Osteoblast (primary cell): ENCODE results near the gene SOBP. TPM values are rescaled to one million over a fixed set of nuclear protein-coding genes. Genes with fewer than 3 reads are reported as not detected.

ENCODE experiments used
- DNase-seq: peaks from one replicate; pipeline ENCODE4 v3.0.0; 2011; ENCODE audit warnings: low spot score, mixed read lengths; ENCODE audit not compliant: insufficient read length; ENCODE audit errors: missing footprints
- H2AFZ ChIP-seq: 2 replicates; pipeline ENCODE4 v1.6.0; 2011; ENCODE audit warnings: mild to moderate bottlenecking, low read length
- H3K27ac ChIP-seq: 2 replicates; pipeline ENCODE4 v1.5.1; 2011; ENCODE audit warnings: mild to moderate bottlenecking, low read depth, low read length, moderate library complexity
- H3K27me3 ChIP-seq: 2 replicates; pipeline ENCODE4 v1.6.0; 2012; ENCODE audit warnings: mild to moderate bottlenecking, control low read depth, inconsistent platforms, low read length, moderate library complexity; ENCODE audit not compliant: insufficient read depth
- H3K36me3 ChIP-seq: 2 replicates; pipeline ENCODE4 v1.5.1; 2011; ENCODE audit warnings: mild to moderate bottlenecking, low read length, control low read depth, moderate library complexity; ENCODE audit not compliant: insufficient read depth
- H3K4me1 ChIP-seq: 2 replicates; pipeline ENCODE4 v1.5.1; 2011; ENCODE audit warnings: mild to moderate bottlenecking, low read length, control low read depth, moderate library complexity; ENCODE audit not compliant: insufficient read depth
- H3K4me2 ChIP-seq: 2 replicates; pipeline ENCODE4 v1.6.0; 2011; ENCODE audit warnings: mild to moderate bottlenecking, low read length; ENCODE audit not compliant: insufficient read depth
- H3K4me3 ChIP-seq: fragments of 200-600 bp; sonication (generic); 3 replicates; pipeline ENCODE4 v1.5.1; 2012; ENCODE audit warnings: mild to moderate bottlenecking, low read length, inconsistent platforms; ENCODE audit not compliant: insufficient read depth
- H3K79me2 ChIP-seq: 2 replicates; pipeline ENCODE4 v1.6.0; 2012; ENCODE audit warnings: mild to moderate bottlenecking, low read length, control low read depth, inconsistent platforms; ENCODE audit not compliant: insufficient read depth
- H3K9me3 ChIP-seq: 2 replicates; pipeline ENCODE4 v1.5.1; 2011; ENCODE audit warnings: low read depth, low read length, control low read depth
- H4K20me1 ChIP-seq: 2 replicates; pipeline ENCODE4 v1.6.0; 2012; ENCODE audit warnings: mild to moderate bottlenecking, low read length, control low read depth; ENCODE audit not compliant: insufficient read depth
- total RNA-seq: library from RNA; depleted of rRNA; stranded (reverse); fragments of >200 nt; gene quantifications from 2 replicates; pipeline ENCODE4 v1.2.3, GENCODE V29; 2012
- TF ChIP-seq, protein P1 (sequence below): IDR thresholded peaks from 2 replicates; pipeline ENCODE4 v1.5.1; 2011; ENCODE audit warnings: mild to moderate bottlenecking, low read depth, low read length, moderate library complexity; ENCODE audit errors: extremely low read depth

Gene SOBP
- total RNA-seq, 1 donor: 3.6 TPM

- H4K20me1 ChIP-seq: no peaks in the 10 kb centered on the region
- no peaks in the 10 kb centered on the region for H3K9me3 ChIP-seq
- no peak overlapping the region for H2AFZ ChIP-seq
- H3K4me2 ChIP-seq: no peak overlapping the region
- no peaks in the 10 kb centered on the region for H3K36me3 ChIP-seq
- H3K79me2 ChIP-seq: no peaks in the 10 kb centered on the region
- no peak overlapping the region for H3K27ac ChIP-seq
- DNase-seq: no peak
- TF ChIP-seq, protein P1, sequence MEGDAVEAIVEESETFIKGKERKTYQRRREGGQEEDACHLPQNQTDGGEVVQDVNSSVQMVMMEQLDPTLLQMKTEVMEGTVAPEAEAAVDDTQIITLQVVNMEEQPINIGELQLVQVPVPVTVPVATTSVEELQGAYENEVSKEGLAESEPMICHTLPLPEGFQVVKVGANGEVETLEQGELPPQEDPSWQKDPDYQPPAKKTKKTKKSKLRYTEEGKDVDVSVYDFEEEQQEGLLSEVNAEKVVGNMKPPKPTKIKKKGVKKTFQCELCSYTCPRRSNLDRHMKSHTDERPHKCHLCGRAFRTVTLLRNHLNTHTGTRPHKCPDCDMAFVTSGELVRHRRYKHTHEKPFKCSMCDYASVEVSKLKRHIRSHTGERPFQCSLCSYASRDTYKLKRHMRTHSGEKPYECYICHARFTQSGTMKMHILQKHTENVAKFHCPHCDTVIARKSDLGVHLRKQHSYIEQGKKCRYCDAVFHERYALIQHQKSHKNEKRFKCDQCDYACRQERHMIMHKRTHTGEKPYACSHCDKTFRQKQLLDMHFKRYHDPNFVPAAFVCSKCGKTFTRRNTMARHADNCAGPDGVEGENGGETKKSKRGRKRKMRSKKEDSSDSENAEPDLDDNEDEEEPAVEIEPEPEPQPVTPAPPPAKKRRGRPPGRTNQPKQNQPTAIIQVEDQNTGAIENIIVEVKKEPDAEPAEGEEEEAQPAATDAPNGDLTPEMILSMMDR: no peak
- H3K4me3 ChIP-seq: no peak overlapping the region
- H3K27me3 ChIP-seq: no peaks in the 10 kb centered on the region
- H3K4me1 ChIP-seq: peaks cover 5% of the 10 kb centered on the region
These were observed 130.8 kb downstream of the SOBP start for GRCh38 chr6:107620732-107621131.

DNA sequence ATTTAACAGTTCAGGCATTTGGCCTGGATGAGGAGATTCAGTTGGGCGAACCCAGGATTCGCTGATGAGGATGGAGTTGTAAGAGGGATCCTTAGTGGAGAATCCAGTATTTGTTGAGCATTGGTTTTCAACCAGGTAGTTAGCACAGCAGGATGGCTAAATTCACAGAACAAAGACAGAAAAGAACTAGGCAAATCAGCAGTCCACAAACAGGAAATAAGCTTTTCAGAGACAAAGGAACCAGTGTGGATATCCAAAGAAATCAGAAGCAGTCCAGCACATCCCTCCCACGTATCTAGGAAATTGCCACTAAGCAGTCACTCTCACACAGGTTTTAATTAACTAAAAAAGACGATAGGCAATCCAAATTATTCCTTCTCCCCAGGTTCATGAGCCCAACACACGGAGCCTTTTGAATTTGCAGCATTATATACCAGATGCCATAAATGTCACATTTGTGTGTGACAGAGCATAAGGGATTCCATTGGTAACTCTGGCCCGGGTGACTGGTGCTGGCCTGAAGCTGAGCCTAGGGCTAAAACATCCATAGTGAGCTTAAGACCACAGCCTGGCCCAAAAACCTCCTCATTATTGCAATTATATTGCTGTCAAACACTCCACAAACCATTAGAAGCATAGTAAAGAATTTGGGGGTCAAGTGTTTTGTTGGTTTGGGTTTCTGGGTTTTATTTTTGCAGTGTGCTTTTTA, 131.5 kb downstream of the SOBP start:
- no peaks in the 10 kb centered on the region for H4K20me1 ChIP-seq
- H3K4me1 ChIP-seq: peaks cover 5% of the 10 kb centered on the region
- TF ChIP-seq, protein P1: no peak
- no peak overlapping the region for H3K4me2 ChIP-seq
- no peaks in the 10 kb centered on the region for H3K9me3 ChIP-seq
- no peak for DNase-seq
- H2AFZ ChIP-seq: no peak overlapping the region
- H3K27me3 ChIP-seq: no peaks in the 10 kb centered on the region
- no peak overlapping the region for H3K27ac ChIP-seq
- H3K36me3 ChIP-seq: no peaks in the 10 kb centered on the region
- no peaks in the 10 kb centered on the region for H3K79me2 ChIP-seq
- no peak overlapping the region for H3K4me3 ChIP-seq

GRCh38 chr6:107622269-107622668, 132.4 kb downstream of the SOBP start:
- Histone ChIP-seq H4K20me1 (no peaks in the 10 kb centered on the region), H3K27me3 (no peaks in the 10 kb centered on the region), H3K79me2 (no peaks in the 10 kb centered on the region), H3K4me1 (peaks cover 5% of the 10 kb centered on the region), H3K4me2 (no peak overlapping the region), H2AFZ (no peak overlapping the region), H3K36me3 (no peaks in the 10 kb centered on the region), H3K9me3 (no peaks in the 10 kb centered on the region), H3K4me3 (no peak overlapping the region), H3K27ac (no peak overlapping the region)
- TF ChIP-seq, protein P1: no peak
- DNase-seq: no peak

DNA sequence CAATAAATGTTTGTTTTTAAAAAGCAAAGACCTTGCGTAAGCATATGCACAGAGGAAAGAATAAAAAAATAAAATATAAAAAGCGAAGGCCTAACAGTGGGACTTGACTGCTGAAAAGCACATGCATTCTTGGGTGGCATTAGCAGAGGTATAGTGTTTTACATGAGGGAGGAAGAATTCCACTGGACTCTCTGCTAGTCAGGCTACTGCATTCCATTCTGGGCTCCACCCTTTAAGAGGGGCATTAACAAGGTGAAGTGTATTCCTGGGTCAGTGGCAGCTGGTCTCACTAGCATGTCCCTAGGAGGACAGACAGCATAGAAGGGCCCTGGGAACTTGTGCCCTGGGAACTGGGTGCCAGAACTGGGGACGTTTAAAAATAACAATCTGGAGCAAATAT, 134.1 kb downstream of the SOBP start:
- TF ChIP-seq, protein P1: no peak
- no peak for DNase-seq
- Histone ChIP-seq H3K36me3 (no peaks in the 10 kb centered on the region), H4K20me1 (no peaks in the 10 kb centered on the region), H3K27me3 (no peaks in the 10 kb centered on the region), H3K4me3 (no peak overlapping the region), H3K4me1 (peaks cover 5% of the 10 kb centered on the region), H2AFZ (no peak overlapping the region), H3K9me3 (no peaks in the 10 kb centered on the region), H3K79me2 (no peaks in the 10 kb centered on the region), H3K27ac (no peak overlapping the region), H3K4me2 (no peak overlapping the region)
